GM12878 (cell line): ENCODE measurements around the gene OTOG. TPM values are rescaled to one million over a fixed set of nuclear protein-coding genes. Genes with fewer than 3 reads are reported as not detected.

Experiments
- ATAC-seq: fragments of 200-7000 bp; cut with Tn5 transposase; 3 replicates; pipeline ENCODE4 v1.9.1; 2020; ENCODE audit warnings: mild to moderate bottlenecking, moderate library complexity
- BruUV-seq: library from RNA; stranded (reverse); fragments of 400-500 nt; replicated peaks from 2 replicates; lab custom pipeline; 2021; lab: Mats Ljungman, UMichigan
- CTCF ChIA-PET: fragments of 300-600 bp; sonication (Branson Sonifier 250); formaldehyde crosslinking; extraction: SDS; loops from one replicate; lab custom pipeline; 2021; ENCODE audit warnings: inconsistent platforms; lab: Yijun Ruan, JAX
- POLR2A ChIA-PET: fragments of 350-600 bp; formaldehyde crosslinking; extraction: SDS; loops from one replicate; lab custom pipeline; 2021; ENCODE audit warnings: inconsistent platforms; lab: Charles Lee
- RAD21 ChIA-PET: fragments of 300-600 bp; sonication (Branson Sonifier 250); formaldehyde crosslinking; loops from one replicate; lab custom pipeline; 2023; ENCODE audit warnings: antibody characterized with exemption; ENCODE audit not compliant: unreplicated experiment; lab: Charles Lee
- SMC1A ChIA-PET: fragments of 300-600 bp; sonication (Branson Sonifier 250); formaldehyde crosslinking; loops from one replicate; lab custom pipeline; 2023; ENCODE audit not compliant: unreplicated experiment, uncharacterized antibody; lab: Charles Lee
- DNase-seq: peaks from one replicate; pipeline ENCODE4 v3.0.0-alpha.2; 2011; ENCODE audit warnings: low read depth, low spot score
- FAIRE-seq: peaks from 3 replicates; lab custom pipeline; 2011; peaks lifted over from hg19 to GRCh38; lab: Jason Lieb, UNC
- H2AFZ ChIP-seq: 2 replicates; pipeline ENCODE4 v1.6.0; 2011; ENCODE audit warnings: low read depth, low read length, control low read depth; ENCODE audit not compliant: control insufficient read depth
- H3K27ac ChIP-seq: 2 replicates; pipeline ENCODE4 v1.5.1; 2011; ENCODE audit warnings: control low read depth; ENCODE audit not compliant: control insufficient read depth, insufficient read depth
- H3K27me3 ChIP-seq, 2 experiments: replicated peaks in 1 of 2; 2 replicates each; pipeline versions ENCODE4 v1.6.0 to v1.6.1; 2011; ENCODE audit warnings: low read length in 1 of 2; ENCODE audit not compliant: control insufficient read depth in 2 of 2, insufficient read depth in 2 of 2
- H3K36me3 ChIP-seq, 2 experiments: 2 replicates each; pipeline ENCODE4 v1.5.1; 2011; ENCODE audit warnings: low read length in 1 of 2; ENCODE audit not compliant: control insufficient read depth in 2 of 2, insufficient read depth in 2 of 2
- H3K4me1 ChIP-seq: 2 replicates; pipeline ENCODE4 v1.6.1; 2011; ENCODE audit warnings: mild to moderate bottlenecking, low read length, moderate library complexity, mixed read lengths; ENCODE audit not compliant: control insufficient read depth, insufficient read depth
- H3K4me2 ChIP-seq: 2 replicates; pipeline ENCODE4 v1.6.0; 2011; ENCODE audit warnings: control low read depth; ENCODE audit not compliant: control insufficient read depth, insufficient read depth
- H3K4me3 ChIP-seq: fragments of 200-600 bp; sonication (generic); 2 replicates; pipeline ENCODE4 v1.5.1; 2016
- H3K79me2 ChIP-seq: 2 replicates; pipeline ENCODE4 v1.6.0; 2011; ENCODE audit warnings: low read length; ENCODE audit not compliant: control insufficient read depth, insufficient read depth
- H3K9ac ChIP-seq: 2 replicates; pipeline ENCODE4 v1.8.0; 2011; ENCODE audit warnings: low read length, control low read depth, mixed read lengths; ENCODE audit not compliant: control insufficient read depth, insufficient read depth
- H3K9me3 ChIP-seq: replicated peaks from 3 replicates; pipeline ENCODE4 v1.5.1; 2011; ENCODE audit warnings: mild to moderate bottlenecking, low read length; ENCODE audit not compliant: control insufficient read depth, insufficient read depth
- H4K20me1 ChIP-seq: 2 replicates; pipeline ENCODE4 v1.6.0; 2011; ENCODE audit not compliant: control insufficient read depth, insufficient read depth
- ATF2 ChIP-seq: IDR thresholded peaks from 2 replicates; pipeline ENCODE4 v1.6.1; 2012; ENCODE audit warnings: low read length, inconsistent platforms
- CBFB ChIP-seq: IDR thresholded peaks from 2 replicates; pipeline ENCODE4 v1.6.1; 2016; ENCODE audit warnings: antibody characterized with exemption, low read depth
- JUNB ChIP-seq: IDR thresholded peaks from 2 replicates; pipeline ENCODE4 v1.6.1; 2016; ENCODE audit warnings: antibody characterized with exemption, mild to moderate bottlenecking
- MAX ChIP-seq: IDR thresholded peaks from 2 replicates; pipeline ENCODE4 v1.6.1; 2012; ENCODE audit warnings: low read depth, low read length, improper control_type of control experiment
- NFYA ChIP-seq: IDR thresholded peaks from 2 replicates; pipeline ENCODE4 v1.6.1; 2011; ENCODE audit warnings: low read depth, mild to moderate bottlenecking, low read length, improper control_type of control experiment, borderline replicate concordance
- NR2C1 ChIP-seq: fragments of 450-650 bp; IDR thresholded peaks from 2 replicates; pipeline ENCODE4 v1.6.1; 2017; ENCODE audit warnings: antibody characterized with exemption, mild to moderate bottlenecking, moderate library complexity
- PAX8 ChIP-seq: fragments of 450-650 bp; IDR thresholded peaks from 2 replicates; pipeline ENCODE4 v1.6.1; 2017; ENCODE audit warnings: mild to moderate bottlenecking, moderate library complexity
- RB1 ChIP-seq: fragments of 450-650 bp; formaldehyde crosslinking; IDR thresholded peaks from 2 replicates; pipeline ENCODE4 v1.6.1; 2017; ENCODE audit warnings: mild to moderate bottlenecking, borderline replicate concordance
- RELB ChIP-seq: fragments of 450-650 bp; IDR thresholded peaks from 2 replicates; pipeline ENCODE4 v1.6.1; 2017; ENCODE audit warnings: low read depth, mild to moderate bottlenecking, moderate library complexity
- SMAD5 ChIP-seq: IDR thresholded peaks from 2 replicates; pipeline ENCODE4 v1.6.1; 2016; ENCODE audit warnings: antibody characterized with exemption, low read depth
- SREBF1 ChIP-seq: IDR thresholded peaks from 2 replicates; pipeline ENCODE4 v1.6.1; 2012; ENCODE audit warnings: mild to moderate bottlenecking, low read length
- USF2 ChIP-seq: IDR thresholded peaks from 2 replicates; pipeline ENCODE4 v1.6.1; 2011; ENCODE audit warnings: low read depth, low read length, improper control_type of control experiment, borderline replicate concordance
- WGBS: methylation state at CpG from one replicate; pipeline ENCODE4 v1.1.6; 2016; ENCODE audit warnings: low lambda C conversion rate; ENCODE audit not compliant: insufficient replicate concordance, insufficient coverage; ENCODE audit errors: missing lambda C conversion rate; 5-methylcytosine and 5-hydroxymethylcytosine counted together
- in situ Hi-C: fragments of 300-500 bp; cut with MboI; formaldehyde crosslinking; loops from 9 replicates; pipeline ENCODE4 v1.14.3; 2018; ENCODE audit warnings: mixed read lengths
- intact Hi-C: fragments of 100-400 bp; cut with micrococcal nuclease; formaldehyde crosslinking; loops from one replicate; pipeline ENCODE4 v1.14.2; 2022; ENCODE audit not compliant: unreplicated experiment
- polyA plus RNA-seq, 11 experiments: library from polyadenylated mRNA; depleted of rRNA in 4 of 11; unstranded in 6 of 11; stranded (reverse) in 5 of 11; fragments of >200 nt; fragmentation: Nextera tagmentation in 4 of 11; fragmentation: Illumina TruSeq in 1 of 11; extraction: Ambion mirVana in 4 of 11; extraction: Trizol in 1 of 11; gene quantifications; 1 replicate in 1 of 11; 2 replicates in 10 of 11; pipeline versions ENCODE4 v1.2.1 to v1.2.3, GENCODE V29; 2011 to 2016; ENCODE audit warnings: inconsistent platforms in 2 of 11, missing spikeins in 2 of 11, low read depth in 1 of 11
- total RNA-seq, 4 experiments: library from RNA; depleted of rRNA in 3 of 4; stranded (reverse); fragments of >200 nt in 3 of 4; fragmentation: Illumina TruSeq in 1 of 4; extraction: Trizol in 1 of 4; gene quantifications; 2 replicates each; pipeline versions ENCODE4 v1.2.1 to v1.2.3, GENCODE V29; 2013 to 2021

The OTOG gene
- total and polyA plus RNA-seq, 10 of the 15 experiments (the other 5 are each of a cell fraction or from before 2014, with no cell fraction given), result not detected

GRCh38 chr11:17693531-17693930 lies 146.5 kb downstream of the OTOG start:
- Histone ChIP-seq H3K27ac (no peak overlapping the region), H3K27me3 (peaks cover 4% of the 10 kb centered on the region in 2 experiments), H2AFZ (no peak overlapping the region), H3K4me2 (no peak overlapping the region), H3K9ac (no peak overlapping the region), H3K79me2 (no peaks in the 10 kb centered on the region), H3K4me1 (no peaks in the 10 kb centered on the region), H3K36me3 (no peaks in the 10 kb centered on the region), H3K4me3 (no peak overlapping the region), H4K20me1 (no peaks in the 10 kb centered on the region), H3K9me3 (no peaks in the 10 kb centered on the region; the same call in 2 of the 3 replicates)
- TF ChIP-seq SMAD5, result no peak
- no peak for TF ChIP-seq MAX
- no peak for TF ChIP-seq RELB
- no peak for TF ChIP-seq RB1
- ChIA-PET SMC1A (no interaction called here), POLR2A (no interaction called here), CTCF (no interaction called here), RAD21 (no interaction called here)
- ATAC-seq (no peak), DNase-seq (no peak), FAIRE-seq (no peak)
- intact Hi-C loops (no loop called here), in situ Hi-C loops (no loop called here)
- WGBS, result 16% methylated on average over 4 of the region's 4 CpGs
- BruUV-seq, result no TSS peak

GRCh38 chr11:17694494-17695110 lies 147.5 kb downstream of the OTOG start:
- ChIA-PET SMC1A (no interaction called here), CTCF (no interaction called here), POLR2A (no interaction called here), RAD21 (no interaction called here)
- Histone ChIP-seq H3K4me3 (no peak overlapping the region), H3K4me2 (no peak overlapping the region), H3K9me3 (no peaks in the 10 kb centered on the region; the same call in 2 of the 3 replicates), H4K20me1 (no peaks in the 10 kb centered on the region), H3K27me3 (peaks cover 4% of the 10 kb centered on the region in 2 experiments), H3K4me1 (no peaks in the 10 kb centered on the region), H3K79me2 (no peaks in the 10 kb centered on the region), H3K9ac (no peak overlapping the region), H3K27ac (no peak overlapping the region), H2AFZ (no peak overlapping the region), H3K36me3 (no peaks in the 10 kb centered on the region)
- 56% methylated on average over 10 of the region's 10 CpGs for WGBS
- BruUV-seq, result no TSS peak
- DNase-seq (no peak), FAIRE-seq (no peak), ATAC-seq (no peak)
- intact Hi-C loops (no loop called here), in situ Hi-C loops (no loop called here)
- no peak for TF ChIP-seq SREBF1
- TF ChIP-seq JUNB, result no peak
- no peak for TF ChIP-seq PAX8
- no peak for TF ChIP-seq NR2C1
- no peak for TF ChIP-seq USF2
- no peak for TF ChIP-seq NFYA
- TF ChIP-seq MAX, result no peak
- no peak for TF ChIP-seq CBFB
- TF ChIP-seq ATF2, result no peak
